GM12801 (cell line): ENCODE data around the gene DHDDS.

Experiments
- CTCF ChIP-seq: IDR thresholded peaks from one replicate; pipeline ENCODE4 v1.5.1; 2011; ENCODE audit warnings: control low read depth; ENCODE audit not compliant: insufficient read length; ENCODE audit errors: extremely low read depth

Gene DHDDS

GRCh38 chr1:26500488-26501175, 68.5 kb downstream of the DHDDS start:
- no peak for TF ChIP-seq CTCF

GRCh38 chr1:26516987-26517765, 85.1 kb downstream of the DHDDS start:
- TF ChIP-seq CTCF: no peak

- no peak for TF ChIP-seq CTCF
These were observed 85.6 kb downstream of the DHDDS start for GRCh38 chr1:26517766-26518049.

GRCh38 chr1:26518355-26518754, 86.2 kb downstream of the DHDDS start:
- no peak for TF ChIP-seq CTCF

GRCh38 chr1:26520339-26520738, 88.2 kb downstream of the DHDDS start:
- no peak for TF ChIP-seq CTCF
